ENCODE data around the gene SHH.

SHH gene

GRCh38 chr7:155792315-155792960, 19.8 kb downstream of the SHH start:
- no peak for DNase-seq (ENCODE audit: low read depth, low spot score)

- DNase-seq (ENCODE audit: low read depth, low spot score), result no peak
These were observed 20.4 kb downstream of the SHH start for GRCh38 chr7:155791836-155792235.

GRCh38 chr7:155791214-155791737, 21.0 kb downstream of the SHH start:
- DNase-seq (ENCODE audit: low read depth, low spot score), result no peak

- DNase-seq (ENCODE audit: low read depth, low spot score), result no peak
These were observed 21.6 kb downstream of the SHH start for GRCh38 chr7:155790666-155791065.

GRCh38 chr7:155789001-155789725, 23.1 kb downstream of the SHH start:
- DNase-seq (ENCODE audit: low read depth, low spot score), result no peak

- DNase-seq (ENCODE audit: low read depth, low spot score), result no peak
These were observed 23.7 kb downstream of the SHH start for GRCh38 chr7:155788616-155789000.

- no peak for DNase-seq (ENCODE audit: low read depth, low spot score)
These were observed 25.0 kb downstream of the SHH start for GRCh38 chr7:155787171-155787851.

GRCh38 chr7:155786491-155786890, 25.8 kb downstream of the SHH start:
- DNase-seq (ENCODE audit: low read depth, low spot score), result no peak

- DNase-seq (ENCODE audit: low read depth, low spot score), result no peak
These were observed 26.7 kb downstream of the SHH start for GRCh38 chr7:155785536-155785935.

GRCh38 chr7:155782466-155782865, 29.8 kb downstream of the SHH start:
- DNase-seq (ENCODE audit: low read depth, low spot score), result no peak

GRCh38 chr7:155781433-155781832, 30.8 kb downstream of the SHH start:
- DNase-seq (ENCODE audit: low read depth, low spot score), result no peak

GRCh38 chr7:155780884-155781283, 31.4 kb downstream of the SHH start:
- no peak for DNase-seq (ENCODE audit: low read depth, low spot score)

GRCh38 chr7:155778349-155778748, 33.9 kb downstream of the SHH start:
- no peak for DNase-seq (ENCODE audit: low read depth, low spot score)

GRCh38 chr7:155776606-155777005, 35.7 kb downstream of the SHH start:
- no peak for DNase-seq (ENCODE audit: low read depth, low spot score)

GRCh38 chr7:155775691-155776090, 36.6 kb downstream of the SHH start:
- DNase-seq (ENCODE audit: low read depth, low spot score), result no peak

- no peak for DNase-seq (ENCODE audit: low read depth, low spot score)
These were observed 37.3 kb downstream of the SHH start for GRCh38 chr7:155774947-155775346.

- no peak for DNase-seq (ENCODE audit: low read depth, low spot score)
These were observed 38.7 kb downstream of the SHH start for GRCh38 chr7:155773531-155773930.

- no peak for DNase-seq (ENCODE audit: low read depth, low spot score)
These were observed 42.0 kb downstream of the SHH start for GRCh38 chr7:155770241-155770640.

GRCh38 chr7:155769701-155770100, 42.6 kb downstream of the SHH start:
- DNase-seq (ENCODE audit: low read depth, low spot score), result no peak

GRCh38 chr7:155766966-155767916, 45.0 kb downstream of the SHH start:
- DNase-seq (ENCODE audit: low read depth, low spot score), result no peak

- DNase-seq (ENCODE audit: low read depth, low spot score), result no peak
These were observed 45.9 kb downstream of the SHH start for GRCh38 chr7:155766386-155766785.
